ENCODE results near the gene PPEF2. TPM values are rescaled to one million over a fixed set of nuclear protein-coding genes. Genes with fewer than 3 reads are reported as not detected.
A peak's percentile ranks its signal among the peaks of the same experiment; 100 is the strongest.
"Not testable (repeated sequence)": the region's sequence is repeated elsewhere in the genome, so short reads cannot be mapped to it uniquely, and the experiment has no call there.

Gene PPEF2
- polyA plus RNA-seq, 1 donor from 2014 or later: not detected

GRCh38 chr4:75916091-75916661 is 13.9 kb upstream of the PPEF2 start:
- peaks cover 2% of the 10 kb centered on the region for H3K36me3 Mint-ChIP-seq

DNA sequence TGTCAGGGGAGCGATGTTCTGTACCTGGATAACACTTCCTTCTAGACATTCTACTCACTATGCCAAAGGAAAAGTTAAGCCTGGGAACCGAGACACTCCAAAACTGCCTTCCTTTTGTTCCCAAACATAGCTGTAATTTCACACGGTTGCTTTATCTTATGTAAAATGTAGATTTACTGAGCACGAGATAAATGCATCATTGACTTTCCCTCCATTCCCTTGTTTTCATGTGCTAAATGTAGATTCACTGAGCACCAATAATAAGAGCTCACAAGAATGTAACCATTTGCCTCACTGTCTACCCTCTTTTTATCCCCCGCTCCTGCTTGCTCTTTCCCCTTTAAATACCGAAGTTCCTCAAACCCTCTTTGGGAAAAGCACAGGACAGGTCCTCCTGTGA is 10.7 kb upstream of the PPEF2 start:
- no peaks in the 10 kb centered on the region for H3K27me3 Mint-ChIP-seq

More at GRCh38 chr4:75916091-75916661, 13.9 kb upstream of the PPEF2 start:
- no peaks in the 10 kb centered on the region for H3K27me3 Mint-ChIP-seq
- H3K4me3 Mint-ChIP-seq: no peak overlapping the region
- no peak overlapping the region for H3K27ac Mint-ChIP-seq
- no peaks in the 10 kb centered on the region for H3K9me3 Mint-ChIP-seq
- H3K4me1 Mint-ChIP-seq: peaks cover 0 to 5% (median 0%) of the 10 kb centered on the region in 3 donors

GRCh38 chr4:75910831-75911230 is 8.6 kb upstream of the PPEF2 start:
- H3K9me3 Mint-ChIP-seq, H3K4me1 Mint-ChIP-seq, H3K4me3 Mint-ChIP-seq, H3K36me3 Mint-ChIP-seq, H3K27me3 Mint-ChIP-seq, H3K27ac Mint-ChIP-seq: not testable (repeated sequence)

More for the DNA sequence above, 10.7 kb upstream of the PPEF2 start:
- H3K4me1 Mint-ChIP-seq: peaks cover 3 to 10% (median 3%) of the 10 kb centered on the region in 3 donors
- H3K36me3 Mint-ChIP-seq: peaks cover 4% of the 10 kb centered on the region
- H3K27ac Mint-ChIP-seq: peak overlapping the region in 1 of 3 donors; percentile 47
- H3K9me3 Mint-ChIP-seq: peaks cover 0 to 4% (median 0%) of the 10 kb centered on the region in 3 donors
- H3K4me3 Mint-ChIP-seq: no peak overlapping the region

DNA sequence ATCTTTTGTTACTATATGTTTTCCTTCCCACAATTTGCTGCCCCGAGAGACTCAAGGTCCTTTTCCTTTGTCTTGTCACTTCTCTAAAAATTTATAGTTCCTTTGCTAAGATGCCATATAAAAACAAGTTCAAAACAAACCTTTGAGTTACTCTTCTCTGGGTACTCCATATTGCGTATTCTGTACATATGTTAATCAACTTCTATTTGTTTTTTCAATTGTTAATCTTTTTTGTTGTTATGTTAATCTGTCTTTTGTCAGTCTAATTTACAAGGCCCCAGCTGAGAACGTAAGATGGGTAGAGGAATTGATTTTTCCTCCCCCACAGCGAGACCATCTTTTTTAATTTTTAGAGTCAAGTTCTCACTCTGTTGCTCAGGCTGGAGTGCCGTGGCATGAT is 7.2 kb upstream of the PPEF2 start:
- Mint-ChIP-seq H3K27ac (no peak overlapping the region), H3K9me3 (peaks cover 0 to 4% (median 0%) of the 10 kb centered on the region in 3 donors), H3K4me1 (peaks cover 3 to 6% (median 4%) of the 10 kb centered on the region in 3 donors), H3K27me3 (no peaks in the 10 kb centered on the region), H3K36me3 (peaks cover 3% of the 10 kb centered on the region), H3K4me3 (no peak overlapping the region)

- H3K27ac Mint-ChIP-seq: no peak overlapping the region
- H3K36me3 Mint-ChIP-seq: peaks cover 3% of the 10 kb centered on the region
- no peak overlapping the region for H3K4me3 Mint-ChIP-seq
- peaks cover 3 to 6% (median 4%) of the 10 kb centered on the region in 3 donors for H3K4me1 Mint-ChIP-seq
- peaks cover 0 to 4% (median 0%) of the 10 kb centered on the region in 3 donors for H3K9me3 Mint-ChIP-seq
- H3K27me3 Mint-ChIP-seq: no peaks in the 10 kb centered on the region
These were observed 6.3 kb upstream of the PPEF2 start for GRCh38 chr4:75908555-75908954.

GRCh38 chr4:75907966-75908365 is 5.7 kb upstream of the PPEF2 start:
- Mint-ChIP-seq H3K27ac (no peak overlapping the region), H3K27me3 (no peaks in the 10 kb centered on the region), H3K4me3 (peak overlapping the region in 1 of 4 donors; percentile 17), H3K36me3 (peaks cover 3% of the 10 kb centered on the region), H3K9me3 (peaks cover 0 to 4% (median 0%) of the 10 kb centered on the region in 3 donors), H3K4me1 (peaks cover 3 to 6% (median 4%) of the 10 kb centered on the region in 3 donors)

DNA sequence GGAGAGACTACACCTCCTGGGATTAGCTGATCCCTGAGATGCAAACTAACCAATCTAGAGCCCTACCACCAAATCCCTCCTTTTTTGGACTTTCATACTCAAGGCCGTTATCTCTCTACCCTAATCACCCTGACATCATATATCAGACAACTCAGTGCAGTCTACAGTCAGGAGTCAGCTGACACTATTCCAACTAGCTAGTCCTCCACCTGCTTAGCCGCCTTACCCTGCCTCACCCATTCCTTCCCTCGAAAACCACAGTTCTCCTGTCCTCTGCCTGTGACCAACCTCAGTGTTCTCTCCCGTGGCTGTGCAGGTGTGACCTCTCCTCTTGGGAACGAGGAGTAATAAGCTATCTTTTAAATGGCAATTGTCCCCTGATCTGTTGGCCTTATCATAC is 1.8 kb upstream of the PPEF2 start:
- Mint-ChIP-seq H3K27me3 (no peaks in the 10 kb centered on the region), H3K27ac (no peak overlapping the region), H3K4me1 (peaks cover 14 to 24% (median 15%) of the 10 kb centered on the region in 3 donors), H3K4me3 (no peak overlapping the region), H3K36me3 (no peaks in the 10 kb centered on the region), H3K9me3 (no peaks in the 10 kb centered on the region)

- no peaks in the 10 kb centered on the region for H3K36me3 Mint-ChIP-seq
- H3K4me3 Mint-ChIP-seq: no peak overlapping the region
- peaks cover 11 to 18% (median 14%) of the 10 kb centered on the region in 3 donors for H3K4me1 Mint-ChIP-seq
- H3K9me3 Mint-ChIP-seq: no peaks in the 10 kb centered on the region
- no peaks in the 10 kb centered on the region for H3K27me3 Mint-ChIP-seq
- no peak overlapping the region for H3K27ac Mint-ChIP-seq
These were observed 3.7 kb downstream of the PPEF2 start for GRCh38 chr4:75898536-75898935.

GRCh38 chr4:75895744-75896314 is 6.4 kb downstream of the PPEF2 start:
- H3K27ac Mint-ChIP-seq: peak overlapping the region in 2 of 3 donors; percentile 11 to 25
- H3K4me3 Mint-ChIP-seq: no peak overlapping the region
- H3K9me3 Mint-ChIP-seq: no peaks in the 10 kb centered on the region
- no peaks in the 10 kb centered on the region for H3K36me3 Mint-ChIP-seq
- H3K4me1 Mint-ChIP-seq: peaks cover 0 to 6% (median 0%) of the 10 kb centered on the region in 3 donors
- H3K27me3 Mint-ChIP-seq: no peaks in the 10 kb centered on the region

DNA sequence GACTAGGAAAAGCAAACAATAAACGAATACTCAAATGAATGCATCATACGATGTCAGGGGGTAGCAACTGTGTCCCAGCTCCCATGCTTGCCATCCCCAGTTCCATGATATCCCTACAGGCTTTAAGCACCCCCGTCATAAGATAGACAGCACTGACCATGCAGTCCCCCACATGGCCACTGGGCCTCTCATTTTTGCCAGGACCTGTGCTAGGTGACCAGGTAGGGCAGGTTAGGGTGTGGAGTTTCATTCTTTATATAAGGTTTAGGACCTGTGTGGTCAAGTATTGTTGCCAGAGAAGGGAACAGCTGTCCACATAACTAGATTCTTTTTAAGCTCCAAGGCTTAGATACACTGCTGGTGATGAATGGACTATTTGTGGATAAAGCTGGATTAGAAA is 9.7 kb downstream of the PPEF2 start:
- peaks cover 1% of the 10 kb centered on the region for H3K27me3 Mint-ChIP-seq
- no peak overlapping the region for H3K4me3 Mint-ChIP-seq
- H3K9me3 Mint-ChIP-seq: no peaks in the 10 kb centered on the region
- H3K36me3 Mint-ChIP-seq: no peaks in the 10 kb centered on the region
- H3K4me1 Mint-ChIP-seq: no peaks in the 10 kb centered on the region
- H3K27ac Mint-ChIP-seq: no peak overlapping the region

DNA sequence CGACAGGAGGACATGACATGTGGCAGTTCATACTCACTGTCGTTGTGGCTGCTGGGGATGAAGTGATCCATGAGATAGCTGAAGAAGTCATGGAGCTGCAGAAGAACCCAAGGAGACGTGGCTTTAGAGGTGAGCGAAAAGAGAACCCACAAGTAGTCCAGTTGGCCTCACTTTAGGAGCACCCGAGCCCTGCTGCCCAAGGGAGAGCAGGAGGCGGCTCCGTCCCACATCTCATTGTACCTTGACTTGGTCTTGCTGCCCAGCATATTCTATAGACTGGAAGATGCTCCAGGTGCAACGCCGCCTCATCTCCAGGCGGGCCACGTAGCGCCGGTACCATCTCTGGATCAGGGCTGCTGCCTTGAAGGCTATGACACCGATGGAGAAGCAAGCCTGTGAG is 10.6 kb downstream of the PPEF2 start:
- Mint-ChIP-seq H3K27me3 (peaks cover 1% of the 10 kb centered on the region), H3K4me3 (no peak overlapping the region), H3K27ac (peak overlapping the region in 1 of 3 donors; percentile 17), H3K9me3 (no peaks in the 10 kb centered on the region), H3K4me1 (no peaks in the 10 kb centered on the region), H3K36me3 (no peaks in the 10 kb centered on the region)

GRCh38 chr4:75889537-75890199 is 12.6 kb downstream of the PPEF2 start:
- H3K4me1 Mint-ChIP-seq: no peaks in the 10 kb centered on the region
- peaks cover 1% of the 10 kb centered on the region for H3K27me3 Mint-ChIP-seq
- H3K4me3 Mint-ChIP-seq: no peak overlapping the region
- no peaks in the 10 kb centered on the region for H3K36me3 Mint-ChIP-seq
- H3K9me3 Mint-ChIP-seq: no peaks in the 10 kb centered on the region
- no peak overlapping the region for H3K27ac Mint-ChIP-seq

- Mint-ChIP-seq H3K36me3 (no peaks in the 10 kb centered on the region), H3K4me3 (no peak overlapping the region), H3K27me3 (peaks cover 1% of the 10 kb centered on the region), H3K27ac (no peak overlapping the region), H3K4me1 (no peaks in the 10 kb centered on the region), H3K9me3 (peaks cover 0 to 2% (median 0%) of the 10 kb centered on the region in 3 donors)
These were observed 16.1 kb downstream of the PPEF2 start for GRCh38 chr4:75886104-75886503.

DNA sequence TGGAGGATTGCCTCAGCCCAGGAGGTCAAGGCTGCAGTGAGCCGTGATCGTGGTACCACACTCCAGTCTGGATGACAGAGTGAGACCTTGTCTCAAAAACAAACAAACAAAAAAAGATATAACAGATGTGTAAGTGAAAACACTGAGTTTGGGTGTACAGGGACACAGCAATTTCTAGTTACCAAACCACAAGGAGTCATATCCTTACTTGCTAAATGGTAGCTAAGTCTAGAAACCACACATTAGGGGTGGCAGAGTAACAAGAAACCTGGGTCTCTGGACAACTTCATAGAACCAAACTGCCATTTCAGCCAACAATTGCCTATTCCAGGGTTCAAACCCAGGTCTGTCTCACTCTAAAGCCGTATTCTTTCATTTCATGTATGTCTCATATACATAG is 20.8 kb downstream of the PPEF2 start:
- Mint-ChIP-seq H3K27ac (no peak overlapping the region), H3K36me3 (no peaks in the 10 kb centered on the region)

DNA sequence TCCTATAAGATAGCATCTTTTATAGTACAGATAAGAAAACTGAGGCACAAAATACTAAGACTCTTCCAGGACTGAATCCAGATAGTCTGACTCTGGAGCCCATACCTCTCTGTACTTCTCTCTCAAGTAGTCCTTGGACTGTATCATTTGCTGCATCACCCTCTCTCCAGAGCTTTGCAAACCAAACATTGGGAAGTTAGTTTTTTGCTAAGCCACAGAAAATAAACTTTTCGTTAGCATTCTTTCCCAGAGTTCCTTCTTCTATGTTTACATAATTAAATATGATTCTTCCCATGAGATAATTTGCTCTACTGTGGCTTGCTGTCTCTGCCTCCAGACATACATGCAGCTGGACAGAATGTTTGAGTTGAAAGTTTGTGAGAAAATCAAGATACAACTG is 22.0 kb downstream of the PPEF2 start:
- Mint-ChIP-seq H3K9me3 (peaks cover 0 to 4% (median 0%) of the 10 kb centered on the region in 3 donors), H3K27me3 (peaks cover 3% of the 10 kb centered on the region), H3K27ac (no peak overlapping the region), H3K4me3 (no peak overlapping the region), H3K4me1 (no peaks in the 10 kb centered on the region), H3K36me3 (no peaks in the 10 kb centered on the region)

More for the DNA sequence above, 20.8 kb downstream of the PPEF2 start:
- no peaks in the 10 kb centered on the region for H3K27me3 Mint-ChIP-seq
- no peaks in the 10 kb centered on the region for H3K4me1 Mint-ChIP-seq
- H3K9me3 Mint-ChIP-seq: peaks cover 0 to 4% (median 0%) of the 10 kb centered on the region in 3 donors
- no peak overlapping the region for H3K4me3 Mint-ChIP-seq
